Parathyroid adenoma (tissue), 2 donors: ENCODE measurements around the gene AGFG2.
"Not testable (repeated sequence)": the region's sequence is repeated elsewhere in the genome, so short reads cannot be mapped to it uniquely, and the experiment has no call there.

Experiments
- H2AFZ ChIP-seq: fragments of 300-600 bp; sonication (generic); one replicate; pipeline ENCODE4 v1.7.0; 2017; ENCODE audit warnings: antibody characterized with exemption, mild to moderate bottlenecking
- H3K27ac ChIP-seq: fragments of 300-600 bp; sonication (generic); one replicate; pipeline ENCODE4 v1.7.0; 2017
- H3K27me3 ChIP-seq: fragments of 300-600 bp; sonication (generic); one replicate; pipeline ENCODE4 v1.7.0; 2017; ENCODE audit warnings: low read length; ENCODE audit not compliant: control insufficient read depth, insufficient read depth
- H3K36me3 ChIP-seq: fragments of 300-600 bp; sonication (generic); one replicate; pipeline ENCODE4 v1.7.0; 2017; ENCODE audit warnings: low read length; ENCODE audit not compliant: control insufficient read depth, insufficient read depth
- H3K4me1 ChIP-seq: fragments of 300-600 bp; sonication (generic); one replicate; pipeline ENCODE4 v1.7.0; 2017; ENCODE audit warnings: control low read depth
- H3K4me2 ChIP-seq: fragments of 300-600 bp; sonication (generic); one replicate; pipeline ENCODE4 v1.7.0; 2017; ENCODE audit warnings: low read length
- H3K4me3 ChIP-seq: fragments of 300-600 bp; sonication (generic); one replicate; pipeline ENCODE4 v1.7.0; 2017; ENCODE audit warnings: low read depth, low read length
- H3K79me2 ChIP-seq: fragments of 300-600 bp; sonication (generic); one replicate; pipeline ENCODE4 v1.7.0; 2017; ENCODE audit warnings: control low read depth
- H3K9ac ChIP-seq: fragments of 300-600 bp; sonication (generic); one replicate; pipeline ENCODE4 v1.7.0; 2017; ENCODE audit warnings: mild to moderate bottlenecking
- H3K9me3 ChIP-seq: fragments of 300-600 bp; sonication (generic); one replicate; pipeline ENCODE4 v1.7.0; 2017; ENCODE audit warnings: low read length; ENCODE audit not compliant: control insufficient read depth
- TF ChIP-seq, protein P1 (sequence below): fragments of 300-600 bp; sonication (generic); IDR thresholded peaks from one replicate; pipeline ENCODE4 v1.7.0; 2017; ENCODE audit warnings: antibody characterized with exemption, mild to moderate bottlenecking
- donor health status: primary hyperparathyroidism.

Gene AGFG2

DNA sequence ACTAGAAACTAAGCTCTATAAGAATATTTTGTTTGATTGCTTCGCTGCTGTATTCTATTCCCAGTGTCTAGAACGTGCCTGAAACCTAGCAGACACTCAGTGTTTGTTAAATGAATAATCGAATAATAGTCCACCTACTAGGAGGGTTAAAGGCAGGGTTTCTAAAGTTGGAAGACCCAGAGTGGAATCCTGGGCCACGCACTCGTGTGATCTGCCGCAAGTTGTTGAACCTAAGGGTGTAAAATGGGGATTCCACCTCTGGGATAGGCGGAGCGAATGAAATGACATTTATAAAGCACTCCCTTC lies 702 bp upstream of the AGFG2 start:
- Histone ChIP-seq H3K9ac (no peak overlapping the region), H3K4me2 (peak overlapping the region; percentile 61), H3K4me3 (peak overlapping the region; percentile 92), H3K27me3 (no peaks in the 10 kb centered on the region), H3K27ac (peak overlapping the region; percentile 20), H3K79me2 (peaks cover 11% of the 10 kb centered on the region), H3K4me1 (peaks cover 7% of the 10 kb centered on the region), H3K9me3 (no peaks in the 10 kb centered on the region), H3K36me3 (no peaks in the 10 kb centered on the region), H2AFZ (peak overlapping the region; percentile 73)
- TF ChIP-seq, protein P1, sequence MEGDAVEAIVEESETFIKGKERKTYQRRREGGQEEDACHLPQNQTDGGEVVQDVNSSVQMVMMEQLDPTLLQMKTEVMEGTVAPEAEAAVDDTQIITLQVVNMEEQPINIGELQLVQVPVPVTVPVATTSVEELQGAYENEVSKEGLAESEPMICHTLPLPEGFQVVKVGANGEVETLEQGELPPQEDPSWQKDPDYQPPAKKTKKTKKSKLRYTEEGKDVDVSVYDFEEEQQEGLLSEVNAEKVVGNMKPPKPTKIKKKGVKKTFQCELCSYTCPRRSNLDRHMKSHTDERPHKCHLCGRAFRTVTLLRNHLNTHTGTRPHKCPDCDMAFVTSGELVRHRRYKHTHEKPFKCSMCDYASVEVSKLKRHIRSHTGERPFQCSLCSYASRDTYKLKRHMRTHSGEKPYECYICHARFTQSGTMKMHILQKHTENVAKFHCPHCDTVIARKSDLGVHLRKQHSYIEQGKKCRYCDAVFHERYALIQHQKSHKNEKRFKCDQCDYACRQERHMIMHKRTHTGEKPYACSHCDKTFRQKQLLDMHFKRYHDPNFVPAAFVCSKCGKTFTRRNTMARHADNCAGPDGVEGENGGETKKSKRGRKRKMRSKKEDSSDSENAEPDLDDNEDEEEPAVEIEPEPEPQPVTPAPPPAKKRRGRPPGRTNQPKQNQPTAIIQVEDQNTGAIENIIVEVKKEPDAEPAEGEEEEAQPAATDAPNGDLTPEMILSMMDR: no peak

DNA sequence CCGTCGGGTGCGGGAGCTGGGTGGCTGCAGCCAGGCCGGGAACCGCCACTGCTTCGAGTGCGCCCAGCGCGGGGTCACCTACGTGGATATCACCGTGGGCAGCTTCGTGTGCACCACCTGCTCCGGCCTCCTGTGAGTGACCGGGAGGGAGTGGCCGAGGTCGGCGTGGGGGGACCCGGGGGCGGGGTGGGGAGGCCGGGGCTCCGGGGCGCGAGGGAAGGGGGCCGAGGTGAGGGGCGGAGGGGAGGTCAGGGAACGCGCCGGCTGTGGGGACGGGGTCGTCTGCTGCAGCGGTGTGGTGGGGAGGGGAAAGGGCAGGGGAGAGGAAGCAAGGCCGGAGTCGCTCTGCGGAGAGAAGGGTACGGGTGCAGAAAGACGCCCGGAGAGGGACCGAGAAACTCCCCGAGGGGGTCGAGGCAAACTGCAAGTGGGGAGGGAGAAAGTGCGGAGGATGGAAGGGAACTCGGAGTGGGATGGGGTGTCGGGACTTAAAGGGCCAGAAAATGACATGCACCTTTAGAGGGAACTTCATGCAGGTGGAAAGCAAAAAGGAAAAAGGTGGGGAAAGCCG lies 518 bp downstream of the AGFG2 start:
- peaks cover 15% of the 10 kb centered on the region for H3K4me1 ChIP-seq
- H3K36me3 ChIP-seq: no peaks in the 10 kb centered on the region
- TF ChIP-seq, protein P1: no peak
- peak overlapping the region; percentile 63 for H3K27ac ChIP-seq
- peak overlapping the region; percentile 90 for H3K4me2 ChIP-seq
- no peaks in the 10 kb centered on the region for H3K9me3 ChIP-seq
- peaks cover 11% of the 10 kb centered on the region for H3K79me2 ChIP-seq
- H3K9ac ChIP-seq: no peak overlapping the region
- H3K4me3 ChIP-seq: peak overlapping the region; percentile 92
- H2AFZ ChIP-seq: peak overlapping the region; percentile 92
- H3K27me3 ChIP-seq: no peaks in the 10 kb centered on the region

DNA sequence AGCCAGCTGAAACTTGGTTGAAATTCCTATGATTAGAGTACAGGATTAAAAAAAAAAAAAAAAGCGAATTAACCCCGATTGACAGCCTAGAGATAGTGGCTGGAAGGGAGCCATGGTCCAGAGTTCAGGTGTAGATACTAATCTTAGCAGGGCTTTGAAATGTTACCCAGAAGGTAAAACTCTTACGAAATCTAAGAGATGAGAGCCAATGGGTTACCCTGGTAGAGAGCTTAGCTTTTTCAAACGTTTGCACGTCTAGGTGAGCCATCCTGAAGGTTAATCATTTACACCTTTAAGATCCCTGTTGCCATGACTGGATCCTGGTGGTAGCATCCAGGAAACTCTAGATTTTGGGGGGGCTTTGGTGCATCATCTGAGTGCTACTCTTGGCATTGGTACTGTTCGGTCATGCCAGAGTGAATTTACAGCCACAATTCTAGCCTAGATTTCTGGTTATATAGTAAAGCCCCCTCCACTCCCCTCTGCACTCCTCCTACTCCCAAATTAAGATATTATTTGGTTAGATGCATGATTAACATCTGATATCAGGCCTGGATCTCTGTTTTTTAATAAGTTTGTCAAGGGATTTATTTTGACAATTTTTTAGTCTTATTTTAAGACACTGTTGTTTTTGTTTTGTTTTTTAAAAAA lies 1.2 kb downstream of the AGFG2 start:
- Histone ChIP-seq H3K4me2 (peak overlapping the region; percentile 90), H3K36me3 (no peaks in the 10 kb centered on the region), H3K4me3 (peak overlapping the region; percentile 92), H3K27ac (peak overlapping the region; percentile 37), H3K79me2 (peaks cover 11% of the 10 kb centered on the region), H3K9ac (no peak overlapping the region), H3K9me3 (no peaks in the 10 kb centered on the region), H2AFZ (no peak overlapping the region), H3K27me3 (no peaks in the 10 kb centered on the region), H3K4me1 (peaks cover 21% of the 10 kb centered on the region)
- TF ChIP-seq, protein P1: no peak

DNA sequence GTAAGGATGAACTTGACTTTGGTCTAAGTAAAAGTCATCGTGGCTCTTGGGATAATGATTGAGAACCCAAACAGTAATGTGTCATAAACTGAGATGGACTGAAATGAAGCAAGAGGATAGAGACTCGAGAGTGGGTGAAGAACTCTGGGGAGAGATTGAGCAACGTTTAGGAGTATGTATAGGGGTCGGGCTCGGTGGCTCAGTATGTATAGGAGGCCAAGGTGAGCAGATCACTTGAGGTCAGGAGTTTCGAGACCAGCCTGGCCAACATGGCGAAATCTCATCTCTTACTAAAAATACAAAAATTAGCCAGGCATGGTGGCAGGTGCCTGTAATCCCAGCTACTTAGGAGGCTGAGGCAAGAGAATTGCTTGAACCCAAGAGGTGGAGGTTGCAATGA lies 2.3 kb downstream of the AGFG2 start:
- H3K27ac ChIP-seq, H3K4me3 ChIP-seq, H3K9me3 ChIP-seq, H2AFZ ChIP-seq, H3K27me3 ChIP-seq, H3K4me2 ChIP-seq, H3K9ac ChIP-seq, H3K36me3 ChIP-seq: not testable (repeated sequence)
- Histone ChIP-seq H3K4me1 (peaks cover 32% of the 10 kb centered on the region), H3K79me2 (peaks cover 11% of the 10 kb centered on the region)

DNA sequence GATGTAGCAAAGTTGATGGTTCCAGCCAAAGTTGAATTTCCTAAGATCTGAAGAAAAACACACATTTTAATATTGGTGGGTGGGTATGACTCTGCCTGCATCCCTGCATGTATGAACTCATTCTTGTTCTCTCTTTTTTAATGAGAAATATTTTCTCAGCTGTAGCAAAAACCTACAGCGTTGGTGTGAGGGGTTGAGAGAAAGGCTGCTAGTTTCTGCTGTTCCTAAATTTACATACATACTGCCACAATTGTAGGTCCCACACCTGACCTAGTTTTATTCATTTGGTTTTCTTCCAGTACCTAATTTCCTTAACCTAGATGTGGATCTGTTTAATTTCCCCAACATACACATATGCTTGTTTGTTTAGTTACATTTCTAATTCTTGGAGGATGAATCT lies 4.6 kb downstream of the AGFG2 start:
- Histone ChIP-seq H3K27me3 (no peaks in the 10 kb centered on the region), H3K9ac (no peak overlapping the region), H3K4me2 (no peak overlapping the region), H3K4me1 (peaks cover 47% of the 10 kb centered on the region), H2AFZ (no peak overlapping the region), H3K79me2 (peaks cover 11% of the 10 kb centered on the region), H3K36me3 (no peaks in the 10 kb centered on the region), H3K9me3 (no peaks in the 10 kb centered on the region), H3K4me3 (no peak overlapping the region), H3K27ac (no peak overlapping the region)
- TF ChIP-seq, protein P1: no peak
